ENCODE measurements around the gene MRPL14.

MRPL14 gene

DNA sequence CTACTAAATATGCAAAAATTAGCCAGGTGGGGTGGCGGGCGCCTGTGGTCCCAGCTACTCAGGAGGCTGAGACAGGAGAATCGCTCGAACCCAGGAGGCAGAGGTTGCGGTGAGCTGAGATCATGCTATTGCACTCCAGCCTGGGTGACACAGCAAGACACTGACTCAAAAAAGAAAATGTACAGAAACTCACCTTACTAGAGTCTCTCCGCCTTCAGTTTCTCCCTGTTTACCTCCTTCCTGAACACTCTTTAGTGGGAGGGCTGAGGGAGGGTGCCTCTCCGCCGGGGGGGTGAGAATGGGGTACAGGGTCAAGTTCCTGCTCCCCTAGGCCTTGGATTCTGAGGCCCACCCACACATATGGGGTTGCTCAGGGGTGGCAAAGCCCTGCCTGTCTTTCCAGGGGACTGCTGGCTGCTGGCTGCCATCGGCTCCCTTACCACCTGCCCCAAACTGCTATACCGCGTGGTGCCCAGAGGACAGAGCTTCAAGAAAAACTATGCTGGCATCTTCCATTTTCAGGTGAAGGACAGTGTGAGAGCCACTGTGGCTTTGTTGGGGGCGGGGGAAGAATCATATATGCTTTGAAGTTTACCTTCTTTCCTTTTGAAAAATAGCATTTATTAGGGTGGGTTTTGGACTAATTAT, 44.8 kb upstream of the MRPL14 start:
- Histone ChIP-seq H3K27ac (ENCODE audit: low read length) (no peak overlapping the region), H3K9me3 (ENCODE audit: insufficient read depth, low read length) (no peaks in the 10 kb centered on the region), H3K4me3 (ENCODE audit: low read length) (no peak overlapping the region), H3K9ac (ENCODE audit: low read length) (no peak overlapping the region), H3K36me3 (replicated peaks; ENCODE audit: low read depth, low read length) (no peaks in the 10 kb centered on the region), H3K4me2 (ENCODE audit: low read length) (peak overlapping the region; percentile 41), H3K27me3 (ENCODE audit: low read depth, low read length) (peaks cover 17% of the 10 kb centered on the region), H2AFZ (ENCODE audit: low read depth, low read length) (peak overlapping the region; percentile 3; the same call in 1 of the 2 replicates), H4K20me1 (ENCODE audit: insufficient read depth, low read length) (no peaks in the 10 kb centered on the region), H3K4me1 (ENCODE audit: low read length) (peaks cover 45% of the 10 kb centered on the region), H3K79me2 (ENCODE audit: low read length) (no peaks in the 10 kb centered on the region)
- TF ChIP-seq, protein P1, sequence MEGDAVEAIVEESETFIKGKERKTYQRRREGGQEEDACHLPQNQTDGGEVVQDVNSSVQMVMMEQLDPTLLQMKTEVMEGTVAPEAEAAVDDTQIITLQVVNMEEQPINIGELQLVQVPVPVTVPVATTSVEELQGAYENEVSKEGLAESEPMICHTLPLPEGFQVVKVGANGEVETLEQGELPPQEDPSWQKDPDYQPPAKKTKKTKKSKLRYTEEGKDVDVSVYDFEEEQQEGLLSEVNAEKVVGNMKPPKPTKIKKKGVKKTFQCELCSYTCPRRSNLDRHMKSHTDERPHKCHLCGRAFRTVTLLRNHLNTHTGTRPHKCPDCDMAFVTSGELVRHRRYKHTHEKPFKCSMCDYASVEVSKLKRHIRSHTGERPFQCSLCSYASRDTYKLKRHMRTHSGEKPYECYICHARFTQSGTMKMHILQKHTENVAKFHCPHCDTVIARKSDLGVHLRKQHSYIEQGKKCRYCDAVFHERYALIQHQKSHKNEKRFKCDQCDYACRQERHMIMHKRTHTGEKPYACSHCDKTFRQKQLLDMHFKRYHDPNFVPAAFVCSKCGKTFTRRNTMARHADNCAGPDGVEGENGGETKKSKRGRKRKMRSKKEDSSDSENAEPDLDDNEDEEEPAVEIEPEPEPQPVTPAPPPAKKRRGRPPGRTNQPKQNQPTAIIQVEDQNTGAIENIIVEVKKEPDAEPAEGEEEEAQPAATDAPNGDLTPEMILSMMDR (IDR thresholded peaks at IDR 0.05; ENCODE audit: low read depth, low read length), result no peak
- TF ChIP-seq EZH2phosphoT487 (IDR thresholded peaks at IDR 0.05; ENCODE audit: low read depth), result no peak

DNA sequence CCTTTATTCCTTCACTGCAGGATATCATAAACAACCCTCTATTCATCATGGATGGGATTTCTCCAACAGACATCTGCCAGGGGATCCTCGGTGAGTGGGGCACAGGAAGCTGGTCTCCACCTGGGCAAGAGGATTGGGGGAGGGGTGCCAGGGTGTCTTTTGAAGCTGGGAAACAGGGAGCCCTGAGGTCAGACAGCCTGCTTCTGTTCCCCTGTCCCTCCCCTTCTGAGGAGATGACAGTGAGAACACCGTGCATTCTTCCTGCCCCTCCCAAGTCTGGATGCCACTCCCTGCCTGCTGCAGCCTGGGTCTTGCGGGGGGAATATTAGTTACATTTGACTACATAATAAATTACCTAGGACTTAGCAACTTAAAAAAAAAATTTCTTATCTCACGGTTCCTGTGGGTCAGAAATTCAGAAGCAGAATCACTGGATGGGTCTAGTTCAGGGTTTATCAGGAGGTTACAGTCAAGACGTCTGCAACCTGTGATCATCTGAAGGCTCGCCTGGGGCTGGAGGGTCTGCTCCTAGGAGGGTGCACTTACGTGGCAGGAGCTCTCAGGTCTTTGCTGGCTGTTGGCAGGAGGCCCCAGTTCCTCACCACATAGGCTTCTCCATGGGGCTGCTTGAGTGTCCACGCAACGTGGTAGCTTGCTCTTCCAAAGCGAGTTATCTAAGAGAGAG, 42.8 kb upstream of the MRPL14 start:
- Histone ChIP-seq H3K9ac (ENCODE audit: low read length) (no peak overlapping the region), H3K4me3 (ENCODE audit: low read length) (no peak overlapping the region), H3K9me3 (ENCODE audit: insufficient read depth, low read length) (no peaks in the 10 kb centered on the region), H3K27me3 (ENCODE audit: low read depth, low read length) (peaks cover 30% of the 10 kb centered on the region), H3K4me2 (ENCODE audit: low read length) (no peak overlapping the region), H3K79me2 (ENCODE audit: low read length) (no peaks in the 10 kb centered on the region), H3K4me1 (ENCODE audit: low read length) (peaks cover 32% of the 10 kb centered on the region), H2AFZ (ENCODE audit: low read depth, low read length) (no peak overlapping the region), H4K20me1 (ENCODE audit: insufficient read depth, low read length) (no peaks in the 10 kb centered on the region), H3K36me3 (replicated peaks; ENCODE audit: low read depth, low read length) (no peaks in the 10 kb centered on the region), H3K27ac (ENCODE audit: low read length) (no peak overlapping the region)
- TF ChIP-seq, protein P1 (IDR thresholded peaks at IDR 0.05; ENCODE audit: low read depth, low read length), result no peak
- no peak for TF ChIP-seq EZH2phosphoT487 (IDR thresholded peaks at IDR 0.05; ENCODE audit: low read depth)

DNA sequence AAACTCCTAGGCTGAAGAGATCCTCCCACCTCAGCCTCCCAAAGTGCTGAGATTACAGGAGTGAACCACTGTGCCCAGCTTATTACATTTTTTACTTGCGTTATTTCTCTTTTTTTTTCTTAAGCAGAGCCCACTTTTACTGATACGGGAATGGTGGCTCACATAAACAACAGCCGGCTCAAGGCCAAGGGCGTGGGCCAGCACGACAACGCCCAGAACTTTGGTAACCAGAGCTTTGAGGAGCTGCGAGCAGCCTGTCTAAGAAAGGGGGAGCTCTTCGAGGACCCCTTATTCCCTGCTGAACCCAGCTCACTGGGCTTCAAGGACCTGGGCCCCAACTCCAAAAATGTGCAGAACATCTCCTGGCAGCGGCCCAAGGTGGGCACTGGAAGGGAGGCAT, 41.9 kb upstream of the MRPL14 start:
- Histone ChIP-seq H2AFZ (ENCODE audit: low read depth, low read length) (no peak overlapping the region), H3K9ac (ENCODE audit: low read length) (no peak overlapping the region), H3K27ac (ENCODE audit: low read length) (no peak overlapping the region), H3K79me2 (ENCODE audit: low read length) (no peaks in the 10 kb centered on the region), H3K27me3 (ENCODE audit: low read depth, low read length) (peaks cover 34% of the 10 kb centered on the region), H3K4me2 (ENCODE audit: low read length) (no peak overlapping the region), H3K4me1 (ENCODE audit: low read length) (peaks cover 23% of the 10 kb centered on the region), H4K20me1 (ENCODE audit: insufficient read depth, low read length) (no peaks in the 10 kb centered on the region), H3K36me3 (replicated peaks; ENCODE audit: low read depth, low read length) (no peaks in the 10 kb centered on the region), H3K9me3 (ENCODE audit: insufficient read depth, low read length) (no peaks in the 10 kb centered on the region), H3K4me3 (ENCODE audit: low read length) (no peak overlapping the region)
- TF ChIP-seq, protein P1 (IDR thresholded peaks at IDR 0.05; ENCODE audit: low read depth, low read length), result no peak
- TF ChIP-seq EZH2phosphoT487 (IDR thresholded peaks at IDR 0.05; ENCODE audit: low read depth), result no peak

DNA sequence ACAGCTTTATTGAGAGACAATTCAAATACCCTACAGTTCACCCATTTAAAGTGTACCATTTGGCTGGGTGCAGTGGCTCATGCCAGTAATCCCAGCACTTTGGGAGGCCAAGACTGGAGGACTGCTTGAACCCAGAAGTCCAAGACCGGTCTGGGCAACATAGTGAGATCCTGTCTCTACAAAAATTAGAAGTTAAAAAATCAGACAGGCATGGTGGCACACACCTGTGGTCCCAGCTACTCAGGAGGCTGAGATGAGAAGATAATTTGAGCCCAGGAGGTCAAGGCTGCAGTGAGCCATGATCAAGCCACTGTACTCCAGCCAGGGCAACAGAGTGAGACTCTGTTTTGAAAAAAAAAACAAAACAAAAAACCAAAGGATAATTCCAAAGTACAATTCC, 40.3 kb upstream of the MRPL14 start:
- H3K9ac ChIP-seq (ENCODE audit: low read length), result no peak overlapping the region
- H3K27me3 ChIP-seq (ENCODE audit: low read depth, low read length), result peaks cover 49% of the 10 kb centered on the region
- H4K20me1 ChIP-seq (ENCODE audit: insufficient read depth, low read length), result no peaks in the 10 kb centered on the region
- H3K36me3 ChIP-seq (replicated peaks; ENCODE audit: low read depth, low read length), result no peaks in the 10 kb centered on the region
- TF ChIP-seq, protein P1 (IDR thresholded peaks at IDR 0.05; ENCODE audit: low read depth, low read length), result no peak
- no peak for TF ChIP-seq EZH2phosphoT487 (IDR thresholded peaks at IDR 0.05; ENCODE audit: low read depth)
- no peak overlapping the region for H3K4me3 ChIP-seq (ENCODE audit: low read length)
- no peak overlapping the region for H3K4me2 ChIP-seq (ENCODE audit: low read length)
- H3K79me2 ChIP-seq (ENCODE audit: low read length), result no peaks in the 10 kb centered on the region
- no peak overlapping the region for H3K27ac ChIP-seq (ENCODE audit: low read length)
- peaks cover 14% of the 10 kb centered on the region for H3K4me1 ChIP-seq (ENCODE audit: low read length)
- no peaks in the 10 kb centered on the region for H3K9me3 ChIP-seq (ENCODE audit: insufficient read depth, low read length)
- no peak overlapping the region for H2AFZ ChIP-seq (ENCODE audit: low read depth, low read length)

Measured in OCI-LY3 (cell line).